Smooth muscle cell of trachea (primary cell): ENCODE results near the gene ZNF714. TPM values are rescaled to one million over a fixed set of nuclear protein-coding genes. Genes with fewer than 3 reads are reported as not detected.

Source experiments
- total RNA-seq: library from RNA; depleted of rRNA; stranded (reverse); fragments of >200 nt; gene quantifications from 2 replicates; pipeline ENCODE4 v1.2.1, GENCODE V29; 2014

Gene ZNF714
- total RNA-seq: 2.5 and 7.6 TPM in 2 replicates

GRCh38 chr19:21082011-21082975, at the start of gene ZNF714:
TSS of gene ZNF714 (plus strand) at chr19:21082203. CDS start at chr19:21098269, 16,066 bp downstream.

DNA sequence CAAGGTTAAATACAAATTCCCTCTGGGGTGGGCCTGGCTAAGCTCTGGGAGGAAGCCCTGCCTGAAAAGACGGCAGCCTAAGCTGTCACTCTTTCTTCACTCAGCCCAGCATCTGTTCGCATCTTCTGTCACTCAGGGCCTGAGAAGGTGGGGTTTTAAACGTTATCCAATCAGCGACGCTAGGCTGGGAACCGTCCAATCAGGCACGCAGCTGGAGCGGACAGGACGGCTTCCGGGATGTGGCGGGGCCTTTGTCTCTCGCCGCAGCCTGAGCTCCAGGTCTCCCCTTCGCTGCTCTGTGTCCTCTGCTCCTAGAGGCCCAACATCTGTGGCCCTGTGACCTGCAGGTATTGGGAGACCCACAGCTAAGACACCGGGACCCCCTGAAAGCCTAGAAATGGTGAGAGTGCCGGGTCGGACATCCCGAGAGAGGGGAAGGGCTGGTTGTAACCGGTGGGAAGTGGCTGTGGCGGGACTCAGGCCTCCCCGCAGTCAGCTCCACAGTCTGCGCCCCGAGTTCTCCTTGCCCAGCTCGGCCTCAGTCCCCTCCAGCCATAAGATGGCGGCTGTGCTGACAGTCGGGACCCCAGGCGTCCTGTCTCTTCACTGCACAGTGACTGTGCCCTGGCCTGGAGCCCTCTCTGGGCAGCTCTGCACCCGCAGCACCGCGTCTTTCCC, 59.9 kb downstream of the ZNF714 start, which contains the start of gene ZNF431:
TSS of gene ZNF431 (plus strand) at position 254 of the 678 bp plus-strand sequence. CDS start at position 398, 144 bp downstream.

Other genes with a start within 250 kb of the ZNF714 start
- 1.5 and 4.8 TPM in 2 replicates for gene ZNF85, start 159.0 kb upstream of the ZNF714 start, total RNA-seq
- 8.1 and 10.0 TPM in 2 replicates for gene ZNF430, start 61.5 kb upstream of the ZNF714 start, total RNA-seq
- gene ZNF431, start 59.8 kb downstream of the ZNF714 start, total RNA-seq: 2.9 and 3.1 TPM in 2 replicates
- gene ZNF708, start 247.2 kb downstream of the ZNF714 start, total RNA-seq: 3.6 and 8.3 TPM in 2 replicates